ENCODE results near the gene WDR45B.

DNA sequence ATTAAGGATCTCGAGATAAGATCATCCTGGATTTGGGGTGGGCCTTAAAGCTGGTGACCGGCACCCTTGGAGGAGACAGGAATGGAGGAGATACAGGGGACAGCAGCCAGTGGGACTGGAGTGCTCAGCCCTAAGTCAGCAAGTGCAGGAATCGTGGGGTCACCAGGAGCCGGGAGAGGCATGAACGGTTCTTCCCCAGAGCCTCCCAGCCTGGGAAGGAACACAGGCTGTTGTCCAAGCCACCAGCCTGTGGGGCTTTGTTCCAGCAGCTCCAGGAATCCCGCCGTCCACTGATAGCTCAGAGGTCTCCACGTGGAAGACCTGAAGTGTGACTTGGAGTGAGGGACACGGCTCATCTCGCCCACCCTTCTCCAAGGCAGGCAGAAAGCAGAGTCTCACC, 2.5 kb upstream of the WDR45B start:
- TF ChIP-seq, protein P1, sequence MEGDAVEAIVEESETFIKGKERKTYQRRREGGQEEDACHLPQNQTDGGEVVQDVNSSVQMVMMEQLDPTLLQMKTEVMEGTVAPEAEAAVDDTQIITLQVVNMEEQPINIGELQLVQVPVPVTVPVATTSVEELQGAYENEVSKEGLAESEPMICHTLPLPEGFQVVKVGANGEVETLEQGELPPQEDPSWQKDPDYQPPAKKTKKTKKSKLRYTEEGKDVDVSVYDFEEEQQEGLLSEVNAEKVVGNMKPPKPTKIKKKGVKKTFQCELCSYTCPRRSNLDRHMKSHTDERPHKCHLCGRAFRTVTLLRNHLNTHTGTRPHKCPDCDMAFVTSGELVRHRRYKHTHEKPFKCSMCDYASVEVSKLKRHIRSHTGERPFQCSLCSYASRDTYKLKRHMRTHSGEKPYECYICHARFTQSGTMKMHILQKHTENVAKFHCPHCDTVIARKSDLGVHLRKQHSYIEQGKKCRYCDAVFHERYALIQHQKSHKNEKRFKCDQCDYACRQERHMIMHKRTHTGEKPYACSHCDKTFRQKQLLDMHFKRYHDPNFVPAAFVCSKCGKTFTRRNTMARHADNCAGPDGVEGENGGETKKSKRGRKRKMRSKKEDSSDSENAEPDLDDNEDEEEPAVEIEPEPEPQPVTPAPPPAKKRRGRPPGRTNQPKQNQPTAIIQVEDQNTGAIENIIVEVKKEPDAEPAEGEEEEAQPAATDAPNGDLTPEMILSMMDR (IDR thresholded peaks at IDR 0.05; ENCODE audit: poor library complexity, severe bottlenecking): no peak
- TF ChIP-seq POLR2AphosphoS5 (IDR thresholded peaks at IDR 0.05) (no peak), EZH2 (IDR thresholded peaks at IDR 0.05; ENCODE audit: borderline replicate concordance, insufficient read depth, low read length, poor library complexity, severe bottlenecking) (no peak), EP300 (conservative IDR thresholded peaks at IDR 0.05; ENCODE audit: poor library complexity, severe bottlenecking) (no peak), TAF1 (IDR thresholded peaks at IDR 0.05; ENCODE audit: low read depth) (no peak), RAD21 (conservative IDR thresholded peaks at IDR 0.05) (no peak), SMC3 (conservative IDR thresholded peaks at IDR 0.05; ENCODE audit: poor library complexity) (no peak)
- TF ChIP-seq, protein P2, sequence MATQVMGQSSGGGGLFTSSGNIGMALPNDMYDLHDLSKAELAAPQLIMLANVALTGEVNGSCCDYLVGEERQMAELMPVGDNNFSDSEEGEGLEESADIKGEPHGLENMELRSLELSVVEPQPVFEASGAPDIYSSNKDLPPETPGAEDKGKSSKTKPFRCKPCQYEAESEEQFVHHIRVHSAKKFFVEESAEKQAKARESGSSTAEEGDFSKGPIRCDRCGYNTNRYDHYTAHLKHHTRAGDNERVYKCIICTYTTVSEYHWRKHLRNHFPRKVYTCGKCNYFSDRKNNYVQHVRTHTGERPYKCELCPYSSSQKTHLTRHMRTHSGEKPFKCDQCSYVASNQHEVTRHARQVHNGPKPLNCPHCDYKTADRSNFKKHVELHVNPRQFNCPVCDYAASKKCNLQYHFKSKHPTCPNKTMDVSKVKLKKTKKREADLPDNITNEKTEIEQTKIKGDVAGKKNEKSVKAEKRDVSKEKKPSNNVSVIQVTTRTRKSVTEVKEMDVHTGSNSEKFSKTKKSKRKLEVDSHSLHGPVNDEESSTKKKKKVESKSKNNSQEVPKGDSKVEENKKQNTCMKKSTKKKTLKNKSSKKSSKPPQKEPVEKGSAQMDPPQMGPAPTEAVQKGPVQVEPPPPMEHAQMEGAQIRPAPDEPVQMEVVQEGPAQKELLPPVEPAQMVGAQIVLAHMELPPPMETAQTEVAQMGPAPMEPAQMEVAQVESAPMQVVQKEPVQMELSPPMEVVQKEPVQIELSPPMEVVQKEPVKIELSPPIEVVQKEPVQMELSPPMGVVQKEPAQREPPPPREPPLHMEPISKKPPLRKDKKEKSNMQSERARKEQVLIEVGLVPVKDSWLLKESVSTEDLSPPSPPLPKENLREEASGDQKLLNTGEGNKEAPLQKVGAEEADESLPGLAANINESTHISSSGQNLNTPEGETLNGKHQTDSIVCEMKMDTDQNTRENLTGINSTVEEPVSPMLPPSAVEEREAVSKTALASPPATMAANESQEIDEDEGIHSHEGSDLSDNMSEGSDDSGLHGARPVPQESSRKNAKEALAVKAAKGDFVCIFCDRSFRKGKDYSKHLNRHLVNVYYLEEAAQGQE (IDR thresholded peaks at IDR 0.05; ENCODE audit: borderline replicate concordance): no peak
